Memory B cell (primary cell): ENCODE measurements around the gene C11orf97.

Source experiments
- ATAC-seq: fragments of 150-1000 bp; cut with Tn5 transposase; 2 replicates; pipeline ENCODE4 v1.10.0; 2021; ENCODE audit warnings: low read depth, mild to moderate bottlenecking, moderate library complexity
- DNase-seq, 2 donors: peaks; one replicate each; pipeline ENCODE4 v3.0.0; 2022; ENCODE audit warnings: low spot score in 2 of 2
- H3K27ac Mint-ChIP-seq: one replicate; pipeline ENCODE4 v1.8.0; 2022; ENCODE audit warnings: mild to moderate bottlenecking, moderate library complexity, mixed read lengths
- H3K27me3 Mint-ChIP-seq: one replicate; pipeline ENCODE4 v1.8.0; 2022; ENCODE audit warnings: mixed read lengths
- H3K36me3 Mint-ChIP-seq: one replicate; pipeline ENCODE4 v1.8.0; 2022; ENCODE audit warnings: mild to moderate bottlenecking, mixed read lengths
- H3K4me1 Mint-ChIP-seq: one replicate; pipeline ENCODE4 v1.8.0; 2022; ENCODE audit warnings: mixed read lengths
- H3K4me3 Mint-ChIP-seq: one replicate; pipeline ENCODE4 v1.8.0; 2022; ENCODE audit warnings: mild to moderate bottlenecking, moderate library complexity, mixed read lengths
- H3K9me3 Mint-ChIP-seq: one replicate; pipeline ENCODE4 v1.8.0; 2022; ENCODE audit warnings: mixed read lengths

C11orf97 gene

DNA sequence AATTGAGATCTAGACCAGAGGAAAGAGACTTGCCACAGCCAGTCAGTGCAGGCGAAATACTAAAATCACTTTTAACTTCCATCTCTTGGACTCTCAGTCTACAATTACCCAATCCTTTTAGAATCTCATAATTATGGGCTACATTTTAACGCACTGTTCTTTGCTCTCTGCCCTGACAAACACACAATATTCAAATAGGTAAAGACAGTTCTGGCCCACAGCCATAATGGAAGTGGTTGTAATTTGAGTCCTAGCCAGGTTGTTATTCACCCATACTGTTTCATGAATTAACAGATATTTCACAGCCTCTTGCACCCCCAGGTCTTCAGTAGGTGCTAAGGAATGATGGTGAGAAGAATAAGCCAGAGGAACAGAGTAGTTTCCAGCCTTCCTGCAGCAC lies 830 bp downstream of the C11orf97 start:
- no peak for ATAC-seq
- Mint-ChIP-seq H3K4me3 (no peak overlapping the region), H3K36me3 (no peaks in the 10 kb centered on the region), H3K4me1 (peaks cover 5% of the 10 kb centered on the region), H3K27ac (no peak overlapping the region), H3K9me3 (no peaks in the 10 kb centered on the region), H3K27me3 (peaks cover 12% of the 10 kb centered on the region)
- no peak for DNase-seq

DNA sequence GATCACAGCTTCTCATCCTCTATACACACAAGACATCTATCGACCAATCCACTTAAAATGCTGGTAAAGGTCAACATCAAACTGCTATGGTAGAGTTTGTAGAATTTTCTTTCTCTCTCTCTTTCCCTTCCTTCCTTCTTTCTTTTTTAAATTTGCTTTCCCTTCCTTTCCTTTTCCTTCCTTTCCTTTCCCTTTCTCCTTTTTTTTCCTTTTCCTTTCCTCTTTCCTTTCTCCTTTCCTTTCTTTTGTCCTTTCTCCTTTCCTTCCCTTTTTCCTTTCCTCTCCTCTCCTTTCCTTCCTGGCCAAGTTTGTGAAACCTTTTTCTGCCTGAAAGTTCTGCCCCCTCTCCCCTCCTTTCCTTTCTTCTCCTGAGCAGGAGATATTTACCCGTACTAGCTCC lies 3.1 kb downstream of the C11orf97 start:
- no peak overlapping the region for H3K4me3 Mint-ChIP-seq
- H3K36me3 Mint-ChIP-seq = no peaks in the 10 kb centered on the region
- peaks cover 5% of the 10 kb centered on the region for H3K4me1 Mint-ChIP-seq
- peaks cover 12% of the 10 kb centered on the region for H3K27me3 Mint-ChIP-seq
- no peak overlapping the region for H3K27ac Mint-ChIP-seq
- no peak for ATAC-seq
- H3K9me3 Mint-ChIP-seq = no peaks in the 10 kb centered on the region
- no peak for DNase-seq

DNA sequence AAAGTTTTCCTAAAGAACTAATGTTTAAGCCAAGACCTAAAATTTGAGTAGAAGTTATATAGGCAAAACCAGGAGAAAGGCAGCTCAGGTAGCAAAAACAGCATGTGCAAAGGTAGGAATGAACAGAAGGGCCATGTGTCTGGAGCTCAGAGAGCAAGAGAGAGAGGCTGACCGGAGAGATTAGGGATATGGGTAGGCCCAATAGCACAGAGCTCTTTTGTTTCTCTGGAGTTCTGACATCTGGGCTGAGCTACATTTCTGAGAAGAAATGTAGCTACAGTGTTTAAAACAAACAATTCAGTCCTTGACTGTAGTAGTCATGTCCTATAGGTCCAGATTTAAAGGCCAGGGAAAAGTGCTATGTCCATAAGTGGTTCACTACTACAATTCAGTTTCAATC lies 4.5 kb downstream of the C11orf97 start:
- Mint-ChIP-seq H3K9me3 (no peaks in the 10 kb centered on the region), H3K36me3 (no peaks in the 10 kb centered on the region), H3K27me3 (peaks cover 10% of the 10 kb centered on the region), H3K27ac (no peak overlapping the region), H3K4me1 (peaks cover 5% of the 10 kb centered on the region), H3K4me3 (no peak overlapping the region)
- no peak for ATAC-seq
- no peak for DNase-seq

DNA sequence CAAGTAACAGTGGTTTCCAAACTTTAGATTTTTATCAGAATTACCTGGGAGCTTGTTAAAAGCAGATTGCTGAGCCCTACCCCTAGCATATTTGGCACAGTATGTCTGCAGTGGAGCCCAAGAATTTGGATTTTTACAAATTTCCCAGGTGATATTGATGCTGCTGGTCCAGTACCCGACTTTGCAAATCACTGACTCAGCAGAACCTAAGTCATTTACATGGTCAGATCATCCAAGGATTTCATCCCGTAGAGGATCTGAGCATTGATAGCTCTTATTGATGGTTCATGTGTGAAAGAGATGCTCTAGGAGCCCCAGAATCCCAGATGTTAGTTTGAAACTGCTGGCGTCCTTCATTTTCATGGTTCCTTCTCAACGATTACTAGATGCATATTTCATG lies 6.0 kb downstream of the C11orf97 start:
- Mint-ChIP-seq H3K27me3 (peaks cover 6% of the 10 kb centered on the region), H3K9me3 (no peaks in the 10 kb centered on the region)
- no peak for ATAC-seq

DNA sequence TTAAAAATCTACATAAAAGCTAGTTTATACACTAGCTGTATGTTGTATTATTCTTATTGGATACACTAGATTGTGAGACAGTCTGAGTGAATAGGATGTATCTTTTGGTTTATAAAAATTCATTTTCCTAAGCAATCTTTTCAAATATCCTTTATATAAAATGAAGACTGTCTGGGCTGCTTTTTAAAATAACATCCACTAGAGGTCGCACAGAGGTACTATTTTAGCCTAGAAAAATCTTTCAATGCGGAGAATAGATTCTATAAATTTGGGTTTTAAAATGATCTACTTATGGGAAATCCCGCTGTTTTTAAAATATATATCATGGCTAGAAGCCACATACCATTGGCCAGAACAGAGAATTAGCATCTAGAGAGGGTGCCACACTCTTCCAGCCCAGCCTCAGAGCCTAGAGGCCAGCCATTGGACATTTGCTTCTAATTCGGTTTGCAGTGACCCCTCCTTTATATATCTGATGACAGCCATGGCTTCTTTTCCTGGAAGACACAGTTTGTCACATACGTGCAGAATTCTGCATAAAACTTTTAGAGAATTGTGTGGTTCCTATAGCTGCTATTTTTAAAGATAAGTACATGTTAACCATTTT lies 7.3 kb downstream of the C11orf97 start:
- Mint-ChIP-seq H3K27me3 (peaks cover 6% of the 10 kb centered on the region), H3K4me1 (no peaks in the 10 kb centered on the region), H3K27ac (no peak overlapping the region), H3K36me3 (no peaks in the 10 kb centered on the region), H3K9me3 (no peaks in the 10 kb centered on the region), H3K4me3 (no peak overlapping the region)
- DNase-seq (peak in 1 of 2 donors; percentile 18), ATAC-seq (no peak)

More for the DNA sequence above, 6.0 kb downstream of the C11orf97 start:
- H3K36me3 Mint-ChIP-seq = no peaks in the 10 kb centered on the region
- H3K4me3 Mint-ChIP-seq = no peak overlapping the region
- DNase-seq = no peak
- no peaks in the 10 kb centered on the region for H3K4me1 Mint-ChIP-seq
- no peak overlapping the region for H3K27ac Mint-ChIP-seq

DNA sequence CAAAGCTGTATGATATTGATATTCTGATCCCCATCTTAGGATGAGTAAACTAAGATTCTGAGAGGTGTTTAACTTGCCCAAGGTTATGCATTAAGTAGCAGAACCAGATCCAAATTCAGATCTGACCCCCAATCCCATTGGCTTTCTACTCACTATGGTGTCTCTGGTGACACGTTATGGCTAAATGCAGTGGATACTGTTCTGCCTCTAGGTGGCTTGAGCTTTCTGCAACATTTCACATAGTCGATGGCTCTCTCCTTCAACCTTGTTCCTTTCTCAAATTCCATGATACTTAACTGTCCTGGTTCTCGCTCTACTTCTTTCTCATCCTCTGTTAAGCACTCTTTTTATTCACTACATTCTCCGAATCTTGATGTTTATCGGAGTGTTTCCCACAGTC lies 9.4 kb downstream of the C11orf97 start:
- Mint-ChIP-seq H3K9me3 (no peaks in the 10 kb centered on the region), H3K27me3 (no peaks in the 10 kb centered on the region), H3K4me3 (no peak overlapping the region), H3K27ac (no peak overlapping the region), H3K4me1 (no peaks in the 10 kb centered on the region), H3K36me3 (no peaks in the 10 kb centered on the region)
- DNase-seq (no peak), ATAC-seq (peak; percentile 43)

DNA sequence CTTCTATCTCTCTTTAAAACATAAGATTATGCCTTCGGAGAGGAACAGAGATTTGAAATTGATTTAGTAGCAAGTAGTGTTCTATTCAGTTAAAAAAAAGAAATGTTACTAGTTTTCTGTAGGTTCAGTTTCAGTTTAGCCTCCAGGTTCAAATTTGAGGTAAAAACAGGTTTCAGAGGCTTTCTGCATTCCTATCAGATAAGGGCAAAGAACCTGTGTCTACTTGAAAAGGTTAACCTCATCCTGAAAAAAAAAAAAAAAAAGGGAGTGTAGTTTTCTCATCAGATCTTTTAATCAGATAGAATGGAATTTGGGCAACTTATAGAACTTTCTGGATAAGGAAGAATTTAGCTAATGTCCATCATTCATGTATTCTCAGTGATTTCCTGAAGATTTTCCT lies 12.1 kb downstream of the C11orf97 start:
- H3K4me1 Mint-ChIP-seq = no peaks in the 10 kb centered on the region
- no peaks in the 10 kb centered on the region for H3K9me3 Mint-ChIP-seq
- H3K4me3 Mint-ChIP-seq = no peak overlapping the region
- DNase-seq = no peak
- no peak overlapping the region for H3K27ac Mint-ChIP-seq
- H3K36me3 Mint-ChIP-seq = no peaks in the 10 kb centered on the region
- H3K27me3 Mint-ChIP-seq = peaks cover 2% of the 10 kb centered on the region
- ATAC-seq = no peak

DNA sequence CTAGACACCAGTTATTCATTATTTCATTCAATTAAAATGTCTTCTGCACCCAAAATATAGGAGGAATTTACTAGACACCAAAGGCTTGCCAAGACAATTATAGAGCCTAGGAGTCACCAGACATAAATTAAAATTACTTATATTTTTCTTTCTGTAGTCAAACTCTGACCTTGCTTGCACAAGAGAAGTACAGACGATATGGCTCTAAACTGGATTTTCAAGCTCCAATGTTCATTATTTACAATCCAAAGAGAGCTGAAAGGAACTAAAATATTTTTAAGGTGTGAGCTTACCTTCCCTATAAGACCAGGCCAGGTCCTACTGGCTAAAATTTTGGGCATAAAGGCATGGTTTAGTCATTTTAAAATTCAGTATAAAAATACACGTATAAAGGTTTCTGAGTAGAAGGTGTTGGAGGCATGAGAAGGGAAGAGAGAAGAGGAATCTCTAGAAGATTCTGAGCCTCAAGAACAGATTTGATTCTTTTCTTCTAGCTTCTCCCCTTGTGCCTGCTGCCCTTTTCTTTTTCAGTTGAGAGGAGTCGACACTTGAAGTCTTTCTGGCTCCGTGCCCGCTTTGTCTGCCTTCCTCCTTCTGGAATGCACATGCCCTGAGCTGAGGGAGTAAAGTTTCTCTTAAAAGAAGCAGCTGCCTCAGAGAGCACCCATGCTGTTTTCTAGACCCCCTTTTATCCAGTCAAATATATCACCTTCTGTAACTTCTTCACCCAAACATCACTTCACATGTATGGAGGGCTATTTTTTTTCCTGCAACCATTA lies 13.5 kb downstream of the C11orf97 start:
- no peak for ATAC-seq
- no peak overlapping the region for H3K4me3 Mint-ChIP-seq
- H3K36me3 Mint-ChIP-seq = no peaks in the 10 kb centered on the region
- no peaks in the 10 kb centered on the region for H3K4me1 Mint-ChIP-seq
- no peak overlapping the region for H3K27ac Mint-ChIP-seq
- H3K27me3 Mint-ChIP-seq = peaks cover 4% of the 10 kb centered on the region
- H3K9me3 Mint-ChIP-seq = no peaks in the 10 kb centered on the region
- DNase-seq = no peak

DNA sequence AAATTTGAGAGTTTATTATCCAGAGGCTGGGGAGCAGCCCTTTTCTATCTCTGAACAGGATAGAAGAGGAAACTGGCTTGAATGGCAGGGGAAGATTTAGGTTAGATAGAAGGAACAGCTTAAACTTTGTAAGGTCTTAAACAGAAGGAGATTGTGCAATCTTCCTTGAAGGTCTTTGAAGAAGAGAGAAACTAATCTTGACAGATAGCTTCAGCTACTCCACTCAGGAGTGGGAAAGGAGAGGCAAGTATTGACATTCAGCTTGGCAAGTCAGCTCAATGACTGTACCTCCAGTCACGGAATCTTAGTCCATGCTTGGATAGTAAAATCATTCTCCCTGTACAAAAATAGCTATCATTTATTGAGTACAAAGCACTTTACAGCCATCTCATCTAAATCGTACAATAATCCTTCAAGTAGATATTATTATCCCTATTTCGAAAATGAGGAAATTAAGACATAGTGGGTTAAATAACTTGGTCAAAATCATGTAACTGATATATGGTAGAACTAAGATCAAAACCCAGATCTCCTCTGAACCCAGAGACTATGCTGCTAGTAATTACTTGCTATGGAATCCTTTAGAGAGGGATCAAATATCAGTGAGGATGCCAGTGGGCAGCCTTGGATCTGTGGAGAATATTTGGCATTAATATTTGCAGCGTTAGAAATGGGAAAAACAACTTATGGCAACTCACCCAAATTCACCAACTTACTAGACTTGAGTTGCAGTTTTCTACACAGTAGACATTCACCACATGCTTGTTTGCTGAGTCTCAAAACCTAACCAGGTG lies 14.6 kb downstream of the C11orf97 start:
- ATAC-seq (no peak), DNase-seq (no peak)
- Mint-ChIP-seq H3K9me3 (no peaks in the 10 kb centered on the region), H3K4me3 (no peak overlapping the region), H3K27ac (no peak overlapping the region), H3K4me1 (no peaks in the 10 kb centered on the region), H3K27me3 (peaks cover 4% of the 10 kb centered on the region), H3K36me3 (no peaks in the 10 kb centered on the region)

DNA sequence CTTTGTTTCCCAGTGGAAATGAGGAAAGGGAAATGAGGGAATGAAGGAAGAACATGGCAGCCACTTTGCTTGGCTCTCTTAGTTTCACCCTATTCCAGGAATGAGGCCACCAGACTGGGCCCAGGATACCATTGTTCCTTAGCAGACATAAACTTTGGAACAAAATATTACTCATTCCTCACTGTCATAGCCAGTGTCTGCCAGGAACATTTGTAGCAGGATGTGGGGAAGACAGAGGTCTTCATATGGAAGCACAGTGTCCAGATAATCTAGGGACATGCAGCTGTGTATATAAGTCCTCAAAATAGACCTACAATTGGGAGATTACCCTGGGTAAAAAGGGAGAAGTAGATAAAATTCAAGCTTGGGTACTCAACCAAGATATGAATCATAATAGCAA lies 16.3 kb downstream of the C11orf97 start:
- peaks cover 4% of the 10 kb centered on the region for H3K27me3 Mint-ChIP-seq
- no peaks in the 10 kb centered on the region for H3K4me1 Mint-ChIP-seq
- no peaks in the 10 kb centered on the region for H3K36me3 Mint-ChIP-seq
- H3K4me3 Mint-ChIP-seq = no peak overlapping the region
- H3K9me3 Mint-ChIP-seq = no peaks in the 10 kb centered on the region
- DNase-seq (no peak), ATAC-seq (no peak)
- H3K27ac Mint-ChIP-seq = no peak overlapping the region

DNA sequence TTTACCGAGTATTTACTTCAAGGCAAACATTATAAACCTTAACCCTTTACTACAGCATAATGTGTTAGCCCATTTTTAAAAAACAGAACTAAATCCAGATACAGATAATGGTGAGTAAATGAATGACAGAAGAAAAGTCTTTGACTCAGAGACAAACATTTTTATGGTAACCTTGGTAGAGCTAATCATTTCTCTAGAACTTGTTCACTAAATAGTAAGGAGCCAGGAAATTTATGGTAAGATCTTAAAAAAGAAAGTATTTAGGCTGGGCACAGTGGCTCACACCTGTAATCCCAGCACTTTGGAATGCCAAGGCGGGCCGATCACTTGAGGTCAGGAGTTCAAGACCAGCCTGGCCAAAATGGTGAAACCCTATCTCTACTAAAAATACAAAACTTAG lies 19.9 kb downstream of the C11orf97 start:
- no peak for DNase-seq
- Mint-ChIP-seq H3K27me3 (peaks cover 14% of the 10 kb centered on the region), H3K4me1 (no peaks in the 10 kb centered on the region), H3K4me3 (no peak overlapping the region), H3K27ac (no peak overlapping the region), H3K36me3 (no peaks in the 10 kb centered on the region), H3K9me3 (no peaks in the 10 kb centered on the region)
- no peak for ATAC-seq

DNA sequence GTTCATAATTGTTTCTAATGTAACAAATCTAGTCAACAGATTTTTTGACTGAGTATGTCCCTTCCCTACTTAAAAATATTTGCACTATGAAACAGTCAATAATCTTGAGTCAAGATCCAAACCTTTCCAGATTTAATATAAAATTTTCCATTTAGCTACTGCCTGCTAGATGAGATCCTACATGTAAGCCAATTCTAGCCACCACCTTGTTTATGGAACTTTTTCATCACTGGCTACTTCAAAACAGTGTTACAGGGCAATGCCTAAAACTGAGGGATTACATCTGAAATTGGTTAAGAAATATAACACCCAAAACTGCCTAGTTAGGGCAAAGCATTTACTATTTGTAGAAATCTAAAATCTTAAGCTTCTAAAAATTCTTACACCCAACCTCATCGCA lies 20.9 kb downstream of the C11orf97 start:
- Mint-ChIP-seq H3K36me3 (no peaks in the 10 kb centered on the region), H3K4me3 (no peak overlapping the region), H3K27ac (no peak overlapping the region), H3K27me3 (peaks cover 13% of the 10 kb centered on the region), H3K4me1 (no peaks in the 10 kb centered on the region), H3K9me3 (no peaks in the 10 kb centered on the region)
- DNase-seq (no peak), ATAC-seq (no peak)

DNA sequence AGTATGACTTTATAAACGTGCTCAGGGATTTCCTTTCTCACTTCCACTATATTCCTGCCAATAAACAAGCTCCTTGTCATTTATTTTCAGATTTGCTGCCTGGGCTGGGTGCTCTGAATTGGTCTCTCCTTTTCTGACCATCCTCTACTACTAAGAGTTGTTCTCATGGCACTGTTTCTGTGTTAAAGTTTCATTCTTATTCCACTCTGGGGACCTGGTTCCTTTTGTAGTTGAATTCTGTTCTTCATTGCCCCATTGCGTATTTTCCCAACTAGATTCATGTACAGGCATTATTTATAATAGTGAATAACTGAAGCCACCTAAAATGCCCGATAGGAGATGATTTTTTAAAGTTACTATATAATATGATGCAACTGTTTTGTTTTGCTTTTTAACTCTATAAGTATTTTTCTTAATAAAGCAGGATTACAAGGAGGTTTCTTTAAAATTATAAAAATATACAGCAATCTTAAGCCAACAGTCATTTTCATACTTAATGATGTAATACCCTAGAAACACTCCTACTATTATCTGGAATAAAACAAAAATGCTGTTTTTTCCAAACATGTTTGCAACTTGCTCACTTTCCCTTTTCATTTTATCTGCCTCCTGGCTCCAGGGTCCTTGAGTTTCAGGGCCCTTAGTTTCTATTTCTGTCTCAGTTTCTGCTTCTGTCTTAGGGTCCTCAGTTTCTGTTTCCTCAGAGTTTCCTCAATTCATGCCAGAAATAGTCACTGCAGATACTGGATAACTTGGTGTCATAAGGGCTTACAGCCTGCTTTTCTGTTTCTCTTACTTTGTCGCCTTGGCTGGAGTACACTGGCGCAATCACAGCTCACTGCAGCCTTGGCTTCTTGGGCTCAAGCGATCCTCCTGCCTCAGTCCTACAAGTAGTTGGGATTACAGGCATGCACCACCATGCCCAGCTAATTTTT lies 21.7 kb downstream of the C11orf97 start:
- Mint-ChIP-seq H3K9me3 (no peaks in the 10 kb centered on the region), H3K4me3 (no peak overlapping the region), H3K27ac (no peak overlapping the region), H3K27me3 (peaks cover 14% of the 10 kb centered on the region), H3K36me3 (no peaks in the 10 kb centered on the region), H3K4me1 (no peaks in the 10 kb centered on the region)
- ATAC-seq (no peak), DNase-seq (no peak)
